Measurements from ENCODE around the gene BBS9.

GRCh38 chr7:33250421-33250871 lies 121.1 kb downstream of the BBS9 start:
- TF ChIP-seq CTCF (IDR thresholded peaks at IDR 0.05) (no peak), POLR2A (IDR thresholded peaks at IDR 0.05) (no peak)
